CD4-positive, alpha-beta T cell treated with Interleukin-6 for 4 hours (primary cell): ENCODE results near the gene IMPDH1.
A peak's percentile ranks its signal among the peaks of the same experiment; 100 is the strongest.

Experiments used
- DNase-seq: peaks from one replicate; pipeline ENCODE4 v3.0.0-alpha.2; 2020; ENCODE audit warnings: mixed read lengths

IMPDH1 gene

DNA sequence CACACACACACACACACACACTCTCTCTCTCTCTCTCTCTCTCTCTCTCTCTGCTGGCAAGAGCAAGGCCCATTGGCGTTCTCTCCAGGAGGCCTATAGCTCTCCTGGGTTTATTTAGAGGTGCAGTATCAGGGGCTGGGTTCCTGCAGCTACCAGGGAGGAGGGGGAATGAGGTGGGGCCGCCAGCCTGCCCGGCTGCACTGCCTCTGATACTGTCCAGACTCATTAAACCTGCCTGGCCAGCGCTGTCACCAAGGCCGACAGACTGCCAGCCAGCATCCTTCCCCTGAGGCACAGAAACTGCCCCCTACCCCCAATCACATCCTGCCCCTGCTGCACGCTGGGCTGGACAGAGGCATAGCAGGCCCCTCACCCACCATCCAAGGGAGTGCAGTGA is 52.6 kb downstream of the IMPDH1 start:
- no peak for DNase-seq

DNA sequence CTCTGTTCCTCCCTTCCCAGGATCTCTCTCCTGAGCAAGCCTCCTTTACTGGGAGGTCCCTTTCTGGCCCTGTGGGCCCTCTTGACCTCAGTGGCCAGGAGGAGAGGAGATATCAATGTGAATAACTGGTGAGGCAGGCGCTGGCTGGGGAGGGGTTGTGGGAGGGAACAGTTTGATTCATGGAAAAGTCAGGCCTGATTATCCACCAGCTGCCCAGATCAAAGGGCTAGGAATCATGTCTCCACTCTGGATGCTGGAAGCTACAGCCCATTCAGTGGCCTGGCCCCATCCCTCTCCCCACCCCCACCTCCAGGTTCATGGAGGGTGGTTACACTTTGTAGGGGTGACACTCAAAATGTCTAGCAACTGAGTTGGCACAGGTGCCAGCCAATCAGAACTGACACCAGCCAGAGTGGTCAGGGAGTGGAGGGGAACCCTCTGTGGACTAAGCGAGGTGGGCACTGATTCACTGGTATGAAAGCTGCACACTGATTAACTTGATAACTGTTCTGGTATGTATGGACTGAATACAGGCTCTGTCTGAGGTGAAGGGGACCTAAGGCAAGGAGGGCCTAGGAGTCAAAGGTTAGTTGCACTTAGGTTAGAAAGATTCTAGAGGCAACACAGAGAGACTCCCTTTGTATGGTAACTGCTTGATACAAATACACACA is 53.1 kb downstream of the IMPDH1 start:
- no peak for DNase-seq

DNA sequence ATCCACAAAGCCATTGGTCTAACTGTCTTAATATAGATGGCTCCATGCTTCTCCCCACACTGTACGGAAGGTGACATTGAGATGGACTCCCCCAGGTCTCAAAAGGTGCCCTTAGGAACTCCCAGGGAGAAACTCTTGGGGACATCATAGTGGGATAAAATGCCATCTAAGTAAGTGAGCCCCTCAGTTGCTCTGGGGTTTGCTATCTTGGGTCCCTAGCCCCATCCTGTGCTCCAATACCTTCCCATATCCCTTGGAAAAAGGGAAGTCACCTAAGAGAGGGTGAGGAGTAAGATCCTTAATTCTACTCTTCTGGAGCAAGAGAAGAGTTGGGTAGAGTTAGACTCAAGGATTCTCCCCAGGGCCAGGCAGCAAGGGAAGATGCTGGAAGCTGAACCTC is 56.2 kb downstream of the IMPDH1 start:
- no peak for DNase-seq

DNA sequence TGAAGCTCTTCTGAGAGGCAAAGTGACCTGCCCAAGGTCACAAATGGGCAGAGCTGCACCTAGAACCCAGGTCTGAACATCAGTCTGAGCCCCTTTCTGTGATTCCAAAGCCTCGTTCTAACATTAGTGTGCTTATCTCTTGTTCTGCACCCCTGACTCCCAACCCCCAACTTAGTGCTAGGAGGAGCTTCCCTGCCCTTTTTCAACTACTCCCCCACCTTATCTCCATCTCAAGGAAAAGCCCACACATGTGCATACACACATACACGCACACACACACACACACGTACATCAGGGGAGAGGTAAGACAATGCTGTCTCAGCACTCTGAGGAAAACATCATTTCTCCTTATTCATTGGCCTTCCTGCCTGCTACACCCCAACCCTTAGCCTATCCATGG is 56.6 kb downstream of the IMPDH1 start:
- DNase-seq = no peak

DNA sequence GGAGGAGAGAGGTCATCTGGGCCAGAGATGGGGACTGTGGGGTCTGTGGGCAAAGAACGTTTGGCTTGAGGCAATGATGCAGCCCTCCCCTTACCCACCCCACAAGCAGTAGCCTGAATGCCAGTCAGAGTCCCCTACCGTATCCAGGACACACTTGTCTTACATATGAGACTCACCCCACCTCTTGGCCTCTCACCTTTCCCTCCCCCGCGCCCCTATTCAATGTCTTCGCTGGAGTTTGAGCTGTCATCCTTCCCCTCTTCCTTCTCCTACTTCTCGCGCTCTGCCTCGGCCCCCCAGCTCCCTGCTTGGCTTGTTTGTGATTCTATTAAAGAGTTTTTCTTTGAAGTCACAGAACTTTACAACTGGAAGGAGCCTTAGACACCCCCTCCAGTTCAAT is 57.1 kb downstream of the IMPDH1 start:
- no peak for DNase-seq

DNA sequence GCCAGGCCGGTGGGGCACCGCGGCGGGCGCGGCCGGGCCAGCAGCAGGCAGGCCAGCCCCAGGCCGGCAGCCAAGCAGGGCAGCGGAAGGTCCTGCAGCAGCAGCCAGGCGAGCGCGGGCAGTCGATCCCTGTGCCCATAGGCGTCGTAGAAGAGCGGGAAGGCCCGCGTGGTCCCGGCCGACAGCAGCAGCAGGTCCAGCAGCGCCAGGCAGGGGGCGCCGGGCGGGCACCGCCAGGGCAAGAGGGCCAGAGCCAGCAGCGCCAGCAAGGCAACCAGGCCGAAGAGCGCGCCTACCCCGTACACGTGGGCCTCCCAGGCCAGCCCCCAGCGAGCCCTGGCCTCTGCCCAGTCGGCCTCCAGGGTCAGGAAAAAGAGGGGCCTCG is 57.6 kb downstream of the IMPDH1 start:
- peak; percentile 34 for DNase-seq

DNA sequence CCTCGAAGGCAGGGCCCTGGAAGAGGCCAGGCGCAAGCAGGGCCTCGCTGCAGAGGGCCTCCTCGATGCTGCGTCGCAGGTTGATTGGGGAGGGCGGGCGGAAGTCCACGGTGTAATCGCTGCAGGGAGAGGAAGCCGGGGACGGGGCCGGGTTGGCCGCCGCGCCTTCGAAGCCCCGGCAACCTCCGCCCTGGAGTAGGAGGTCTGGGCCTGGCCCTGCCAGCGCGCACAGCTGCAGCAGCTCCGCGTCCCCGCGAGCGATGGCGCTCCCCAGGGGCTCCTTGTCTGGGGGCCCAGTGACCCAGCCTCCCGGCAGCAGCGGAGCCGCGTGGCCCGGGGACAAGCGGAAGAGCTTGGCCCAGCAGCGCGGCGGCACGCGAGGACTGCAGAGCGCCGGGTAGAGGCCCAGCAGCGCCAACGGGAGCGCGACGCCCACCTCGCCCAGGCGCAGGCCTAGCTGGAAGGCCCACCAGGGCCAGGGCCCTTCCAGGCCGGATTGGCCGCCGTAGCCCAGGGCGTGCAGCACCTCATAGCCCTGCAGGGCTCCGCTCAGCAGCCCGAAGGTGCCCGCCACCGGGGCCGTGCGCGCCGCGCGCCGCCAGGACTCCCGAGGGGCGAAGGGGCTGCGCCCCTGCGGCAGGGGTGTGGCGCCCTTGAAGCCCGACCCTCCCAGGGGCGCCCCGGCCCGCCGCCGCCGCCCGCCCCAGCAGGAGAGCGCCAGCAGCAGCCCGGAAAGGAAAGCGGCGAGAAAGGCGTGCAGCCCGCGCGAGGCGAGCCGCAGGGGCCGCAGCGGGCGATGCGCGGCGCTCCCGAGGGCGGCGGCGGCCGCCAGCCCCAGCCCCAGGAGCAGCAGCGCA is 58.3 kb downstream of the IMPDH1 start:
- DNase-seq = peak; percentile 19

DNA sequence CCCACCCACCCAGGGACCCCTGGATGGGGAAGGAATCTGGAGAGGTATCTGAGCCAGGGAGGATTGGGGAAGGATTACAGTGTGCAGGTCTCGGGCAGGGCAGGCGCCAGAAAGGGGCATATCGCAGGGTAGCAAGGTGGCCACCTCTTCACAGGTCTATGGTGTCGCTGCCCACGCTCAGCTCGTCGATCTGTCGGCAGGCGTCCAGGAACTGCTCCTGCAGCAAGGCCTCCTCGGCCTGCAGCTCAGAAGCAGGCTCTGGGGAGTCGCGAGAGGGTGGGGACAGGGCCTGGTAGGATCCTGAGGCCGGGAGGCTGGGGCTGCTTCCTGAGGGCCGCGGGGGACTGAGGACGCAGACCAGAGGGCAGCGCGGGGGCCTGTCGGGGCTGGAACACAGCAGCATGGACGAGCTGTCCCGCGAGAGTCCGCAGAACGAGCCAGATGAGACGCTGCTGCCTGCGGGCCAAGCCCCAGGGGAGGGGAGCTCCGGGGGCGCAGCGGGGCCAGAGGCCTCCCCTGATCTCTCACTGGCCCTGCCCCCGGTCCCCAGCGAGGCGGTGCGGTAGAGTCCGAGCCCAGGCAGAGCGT is 59.0 kb downstream of the IMPDH1 start:
- no peak for DNase-seq

DNA sequence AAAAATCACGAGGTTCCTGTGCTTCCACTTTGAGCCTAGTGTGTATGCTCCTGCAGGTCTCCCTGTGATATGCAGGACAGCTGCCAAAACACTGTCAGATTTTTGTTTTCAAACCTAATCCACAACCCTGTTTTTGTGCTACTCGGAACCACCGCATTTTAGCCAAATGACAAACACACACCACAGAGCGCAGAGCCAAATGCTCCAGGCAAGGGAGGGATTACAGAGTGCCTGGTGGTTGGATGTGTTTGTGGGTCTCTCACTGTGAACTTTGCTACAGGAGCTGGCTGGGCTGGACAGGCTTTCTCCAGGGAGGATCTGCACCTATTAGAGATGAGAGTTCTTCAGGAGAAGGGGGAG is 60.3 kb downstream of the IMPDH1 start:
- no peak for DNase-seq

DNA sequence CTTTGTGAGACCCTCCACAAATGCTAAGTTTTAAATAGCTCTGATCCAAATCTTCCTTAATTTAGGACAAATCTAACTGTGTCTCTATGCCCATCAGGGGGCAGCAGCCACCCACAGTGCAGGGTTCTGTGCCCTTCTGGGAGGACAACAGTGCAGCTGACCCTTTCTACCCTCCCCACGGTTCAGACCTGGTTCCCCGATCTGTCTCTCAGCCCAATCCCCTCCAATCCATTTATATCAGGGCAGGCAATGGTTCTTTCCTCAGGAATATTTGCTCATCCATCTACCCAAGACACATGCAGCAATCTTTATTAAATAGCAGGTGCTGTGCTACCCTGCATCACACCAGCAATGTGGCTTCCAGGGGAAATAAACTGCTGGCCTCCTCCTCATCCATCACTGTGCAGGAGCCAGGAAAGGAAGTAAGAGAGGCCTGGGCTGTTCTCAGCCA is 62.1 kb downstream of the IMPDH1 start:
- DNase-seq = peak; percentile 64

DNA sequence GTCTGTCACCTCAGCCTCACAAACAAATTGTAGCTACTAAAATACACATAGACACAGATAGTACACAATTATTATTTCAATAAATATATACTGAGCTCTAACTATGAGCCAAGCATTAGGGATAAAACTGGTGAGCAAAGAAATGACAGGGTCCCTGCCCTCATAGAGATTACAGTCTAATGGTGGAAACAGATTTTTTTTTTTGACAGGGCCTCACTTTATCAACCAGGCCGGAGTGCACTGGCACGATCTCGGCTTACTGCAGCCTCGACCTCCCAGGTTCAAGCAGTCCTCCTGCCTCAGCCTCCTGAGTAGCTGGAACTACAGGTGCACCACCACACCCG is 65.4 kb downstream of the IMPDH1 start:
- DNase-seq = no peak

DNA sequence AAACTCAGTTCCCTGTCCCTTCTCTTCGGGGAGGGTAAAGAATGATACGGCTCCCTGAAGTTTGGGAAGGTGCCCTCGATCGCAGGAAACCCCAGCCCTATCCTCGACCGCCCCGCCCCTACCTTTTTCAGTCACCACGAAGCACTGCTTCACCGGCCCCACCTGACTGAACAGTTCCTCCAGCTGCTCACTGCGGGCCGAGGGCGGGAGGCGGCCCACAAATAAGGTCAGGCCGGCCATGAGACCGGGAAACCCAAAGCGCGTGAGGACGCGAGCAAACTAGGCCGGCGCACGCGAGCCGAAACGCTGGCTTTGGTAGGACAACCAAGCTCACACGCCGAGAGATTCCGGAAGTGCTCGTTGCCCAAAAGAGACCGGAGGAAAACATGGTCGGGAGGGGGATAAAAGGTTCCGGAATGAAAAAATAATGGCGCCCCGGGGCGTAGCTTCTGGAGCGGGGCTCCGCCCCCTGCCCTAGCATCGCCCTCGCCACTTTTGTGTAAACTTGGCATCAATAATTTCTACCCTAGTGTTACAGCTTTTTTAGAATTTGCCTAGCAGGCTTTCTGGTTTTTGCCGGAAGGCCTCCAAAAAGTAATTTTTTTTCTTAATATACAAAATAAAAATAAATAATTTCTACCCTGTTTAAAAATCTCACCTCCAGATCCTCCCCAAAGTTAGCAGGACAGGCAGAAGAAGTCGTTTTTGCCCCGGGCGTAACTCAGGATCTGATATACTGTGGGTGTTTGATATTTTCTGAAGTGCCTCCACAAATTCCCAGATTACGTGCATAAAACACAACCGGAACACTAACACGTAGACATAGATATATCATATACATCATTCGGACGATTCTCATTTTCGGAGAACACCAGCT is 66.0 kb downstream of the IMPDH1 start, which contains the start of gene RBM28:
Gene RBM28 (minus strand): TSS at position 355 of the 877 bp plus-strand sequence. CDS start 115 bp downstream, at position 240.
- DNase-seq = peak; percentile 85
